LNCAP (cell line): ENCODE results near the gene CPNE6.

Experiments used
- CTCF ChIP-seq: fragments of 450-650 bp; IDR thresholded peaks from 2 replicates; pipeline ENCODE4 v1.5.1; 2017; ENCODE audit warnings: mild to moderate bottlenecking

CPNE6 gene

GRCh38 chr14:24060443-24060842 lies 10.9 kb upstream of the CPNE6 start:
- no peak for TF ChIP-seq CTCF

GRCh38 chr14:24060984-24061913 lies 10.1 kb upstream of the CPNE6 start:
- TF ChIP-seq CTCF = no peak

- no peak for TF ChIP-seq CTCF
Observed at GRCh38 chr14:24062216-24062980, 9.0 kb upstream of the CPNE6 start.

GRCh38 chr14:24063263-24063836 lies 8.0 kb upstream of the CPNE6 start:
- no peak for TF ChIP-seq CTCF

- TF ChIP-seq CTCF = no peak
Observed at GRCh38 chr14:24064091-24064795, 7.1 kb upstream of the CPNE6 start.

GRCh38 chr14:24064856-24065255 lies 6.5 kb upstream of the CPNE6 start:
- TF ChIP-seq CTCF = no peak

- TF ChIP-seq CTCF = no peak
Observed at GRCh38 chr14:24065408-24065807, 6.0 kb upstream of the CPNE6 start.
